Epidermal melanocyte (primary cell): Measurements from ENCODE around the gene GRIA1.

Experiments
- DNase-seq: peaks from one replicate; pipeline ENCODE4 v3.0.0; 2011; ENCODE audit warnings: low spot score; ENCODE audit not compliant: insufficient read length

GRIA1 gene

GRCh38 chr5:153777681-153778581 is 287.5 kb downstream of the GRIA1 start:
- DNase-seq, result no peak

- no peak for DNase-seq
These were observed 289.4 kb downstream of the GRIA1 start for GRCh38 chr5:153779836-153780235.

GRCh38 chr5:153780876-153781705 is 290.6 kb downstream of the GRIA1 start:
- DNase-seq, result no peak

GRCh38 chr5:153782589-153783361 is 292.3 kb downstream of the GRIA1 start:
- no peak for DNase-seq

GRCh38 chr5:153783362-153783658 is 292.8 kb downstream of the GRIA1 start:
- no peak for DNase-seq

- no peak for DNase-seq
These were observed 293.8 kb downstream of the GRIA1 start for GRCh38 chr5:153784277-153784676.

- no peak for DNase-seq
These were observed 300.9 kb downstream of the GRIA1 start for GRCh38 chr5:153791339-153791738.

GRCh38 chr5:153792305-153792704 is 301.8 kb downstream of the GRIA1 start:
- DNase-seq, result no peak

GRCh38 chr5:153793699-153794098 is 303.2 kb downstream of the GRIA1 start:
- no peak for DNase-seq

- no peak for DNase-seq
These were observed 303.9 kb downstream of the GRIA1 start for GRCh38 chr5:153794327-153794726.

GRCh38 chr5:153796527-153796926 is 306.1 kb downstream of the GRIA1 start:
- DNase-seq, result no peak

GRCh38 chr5:153797484-153797883 is 307.0 kb downstream of the GRIA1 start:
- no peak for DNase-seq

GRCh38 chr5:153798830-153799229 is 308.4 kb downstream of the GRIA1 start:
- DNase-seq, result no peak

GRCh38 chr5:153799466-153799865 is 309.0 kb downstream of the GRIA1 start:
- DNase-seq, result no peak

- DNase-seq, result no peak
These were observed 311.8 kb downstream of the GRIA1 start for GRCh38 chr5:153802050-153802821.

GRCh38 chr5:153807801-153808200 is 317.3 kb downstream of the GRIA1 start:
- DNase-seq, result no peak

- DNase-seq, result no peak
These were observed 318.7 kb downstream of the GRIA1 start for GRCh38 chr5:153809166-153809565.

GRCh38 chr5:153813901-153814300 is 323.4 kb downstream of the GRIA1 start:
- DNase-seq, result no peak

- DNase-seq, result no peak
These were observed 326.4 kb downstream of the GRIA1 start for GRCh38 chr5:153816870-153817269.

- no peak for DNase-seq
These were observed 328.2 kb downstream of the GRIA1 start for GRCh38 chr5:153818626-153819025.

- no peak for DNase-seq
These were observed 332.6 kb downstream of the GRIA1 start for GRCh38 chr5:153823036-153823435.
